NCI-H460 (cell line): Measurements from ENCODE around the gene PDPK1. TPM values are rescaled to one million over a fixed set of nuclear protein-coding genes. Genes with fewer than 3 reads are reported as not detected.

ENCODE experiments used
- small RNA-seq, 2 experiments: library from RNA; depleted of rRNA; stranded (forward); fragments of <200 nt; gene quantifications; one replicate each; pipeline ENCODE3, GENCODE V24; 2014
- total RNA-seq: library from RNA; depleted of rRNA; stranded (reverse); fragments of >200 nt; shearing (Covaris generic); gene quantifications from 2 replicates; pipeline ENCODE4 v1.2.3, GENCODE V29; 2014; rRNA removed

The PDPK1 gene
- total RNA-seq, 1 experiment from 2014 or later, result 22.5 TPM

Small RNA genes within 50 kb of the gene (small RNA-seq; reads per million reads assigned to genes)
- gene AC093525.1, result 0 reads per million in 2 experiments
- 0.04 to 0.12 reads per million in 2 experiments for gene MIR3178

Other genes starting within 250 kb of the PDPK1 start
- 11.7 and 12.2 TPM in 2 replicates for gene ABCA3, start 197.3 kb upstream of the PDPK1 start, total RNA-seq
- 21.2 and 22.1 TPM in 2 replicates for gene CCNF, start 108.6 kb upstream of the PDPK1 start, total RNA-seq
- 12.5 and 14.2 TPM in 2 replicates for gene TEDC2, start 77.9 kb upstream of the PDPK1 start, total RNA-seq
- gene NTN3, start 66.7 kb upstream of the PDPK1 start, total RNA-seq, result 0.07 and 0.14 TPM in 2 replicates
- gene TBC1D24, start 62.9 kb upstream of the PDPK1 start, total RNA-seq, result 9.4 and 10.2 TPM in 2 replicates
- gene ATP6V0C, start 24.1 kb upstream of the PDPK1 start, total RNA-seq, result 32.3 and 52.9 TPM in 2 replicates
- gene AMDHD2, start 17.6 kb upstream of the PDPK1 start, total RNA-seq, result 9.5 and 11.4 TPM in 2 replicates
- not detected in 2 replicates for gene CEMP1, start 6.6 kb upstream of the PDPK1 start, total RNA-seq
- gene KCTD5, start 144.5 kb downstream of the PDPK1 start, total RNA-seq, result 35.4 and 36.4 TPM in 2 replicates
- gene PRSS27, start 182.2 kb downstream of the PDPK1 start, total RNA-seq, result 3.0 and 3.8 TPM in 2 replicates
- 63.3 and 94.6 TPM in 2 replicates for gene SRRM2, start 214.6 kb downstream of the PDPK1 start, total RNA-seq
- 125 and 162 TPM in 2 replicates for gene ELOB, start 239.3 kb downstream of the PDPK1 start, total RNA-seq
- not detected in 2 replicates for gene PRSS33, start 249.5 kb downstream of the PDPK1 start, total RNA-seq